Epithelial cell of proximal tubule (primary cell): ENCODE data around the gene LYST. TPM values are rescaled to one million over a fixed set of nuclear protein-coding genes. Genes with fewer than 3 reads are reported as not detected.

Experiments
- DNase-seq: peaks from one replicate; pipeline ENCODE4 v3.0.0-alpha.2; 2011; ENCODE audit warnings: low read depth
- H3K4me3 ChIP-seq: 2 replicates; pipeline ENCODE4 v1.5.1; 2011; ENCODE audit warnings: low read depth, mild to moderate bottlenecking, low read length
- total RNA-seq: library from RNA; depleted of rRNA; stranded (reverse); fragments of >200 nt; gene quantifications from 2 replicates; pipeline ENCODE4 v1.2.3, GENCODE V29; 2015
- TF ChIP-seq, protein P1 (sequence below): conservative IDR thresholded peaks from 2 replicates; pipeline ENCODE4 v1.5.1; 2012; ENCODE audit warnings: low read depth, mild to moderate bottlenecking, low read length

The LYST gene
- total RNA-seq, 1 donor from 2014 or later: 10.3 TPM

DNA sequence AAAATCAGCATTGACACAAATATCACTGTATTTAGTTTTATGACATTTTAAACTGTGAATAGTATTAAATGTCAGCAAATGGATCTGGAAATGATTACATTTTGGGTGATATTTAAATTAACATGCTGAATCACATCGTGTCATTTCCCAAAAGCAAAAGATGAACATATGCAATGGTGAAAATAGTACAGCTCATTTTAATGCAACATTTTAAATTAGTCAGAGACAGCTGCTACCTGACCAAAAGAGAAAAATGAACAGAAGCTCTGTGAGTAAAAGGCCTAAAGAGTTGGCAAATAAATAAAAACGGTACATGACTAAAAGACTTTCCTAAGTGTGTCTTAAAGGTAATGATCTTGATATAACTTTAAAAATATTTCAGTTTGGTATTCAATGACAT is 131.1 kb downstream of the LYST start:
- TF ChIP-seq, protein P1, sequence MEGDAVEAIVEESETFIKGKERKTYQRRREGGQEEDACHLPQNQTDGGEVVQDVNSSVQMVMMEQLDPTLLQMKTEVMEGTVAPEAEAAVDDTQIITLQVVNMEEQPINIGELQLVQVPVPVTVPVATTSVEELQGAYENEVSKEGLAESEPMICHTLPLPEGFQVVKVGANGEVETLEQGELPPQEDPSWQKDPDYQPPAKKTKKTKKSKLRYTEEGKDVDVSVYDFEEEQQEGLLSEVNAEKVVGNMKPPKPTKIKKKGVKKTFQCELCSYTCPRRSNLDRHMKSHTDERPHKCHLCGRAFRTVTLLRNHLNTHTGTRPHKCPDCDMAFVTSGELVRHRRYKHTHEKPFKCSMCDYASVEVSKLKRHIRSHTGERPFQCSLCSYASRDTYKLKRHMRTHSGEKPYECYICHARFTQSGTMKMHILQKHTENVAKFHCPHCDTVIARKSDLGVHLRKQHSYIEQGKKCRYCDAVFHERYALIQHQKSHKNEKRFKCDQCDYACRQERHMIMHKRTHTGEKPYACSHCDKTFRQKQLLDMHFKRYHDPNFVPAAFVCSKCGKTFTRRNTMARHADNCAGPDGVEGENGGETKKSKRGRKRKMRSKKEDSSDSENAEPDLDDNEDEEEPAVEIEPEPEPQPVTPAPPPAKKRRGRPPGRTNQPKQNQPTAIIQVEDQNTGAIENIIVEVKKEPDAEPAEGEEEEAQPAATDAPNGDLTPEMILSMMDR: no peak
- H3K4me3 ChIP-seq: no peak overlapping the region
- no peak for DNase-seq

- TF ChIP-seq, protein P1: no peak
- H3K4me3 ChIP-seq: no peak overlapping the region
- no peak for DNase-seq
Measured at GRCh38 chr1:235734335-235734734, 132.4 kb downstream of the LYST start.

DNA sequence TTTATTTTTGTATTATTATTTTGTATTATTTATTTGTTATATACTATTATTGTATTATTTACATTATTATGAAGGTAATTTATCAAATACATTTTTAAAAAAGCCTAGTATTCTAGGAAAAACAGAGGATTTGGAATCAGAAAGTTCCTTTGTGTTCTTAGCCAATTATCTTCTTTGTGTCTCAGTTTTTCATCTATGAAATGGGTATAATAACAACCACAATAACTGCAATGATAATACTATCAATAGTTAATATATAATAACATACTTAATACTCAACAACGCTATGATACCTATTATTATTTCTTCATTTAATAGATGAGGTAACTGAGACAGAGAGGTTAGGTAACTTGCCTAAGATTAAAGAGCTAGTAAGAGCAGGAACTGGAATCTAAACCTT is 136.7 kb downstream of the LYST start:
- no peak for DNase-seq
- no peak overlapping the region for H3K4me3 ChIP-seq
- TF ChIP-seq, protein P1: no peak

DNA sequence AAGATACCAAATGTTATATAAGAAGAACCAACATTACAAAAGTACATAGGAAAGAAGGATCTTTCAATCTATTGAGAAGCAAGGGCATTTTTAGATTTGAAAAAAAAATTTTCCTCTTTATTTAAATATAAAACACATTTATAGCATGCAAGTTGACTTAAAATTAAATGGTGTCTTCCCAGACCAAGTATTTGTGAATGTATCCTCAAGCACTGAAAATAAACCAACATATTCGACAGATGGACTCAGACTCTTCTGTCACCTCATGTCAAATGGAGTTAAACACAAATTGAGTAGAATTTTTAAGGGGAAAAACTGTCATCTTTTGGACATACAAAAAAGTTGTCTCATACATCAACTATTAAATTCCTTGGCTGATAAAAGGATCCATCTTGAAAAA is 140.1 kb downstream of the LYST start:
- TF ChIP-seq, protein P1: no peak
- no peak for DNase-seq
- H3K4me3 ChIP-seq: no peak overlapping the region

GRCh38 chr1:235725434-235725833 is 141.3 kb downstream of the LYST start:
- DNase-seq: no peak
- no peak overlapping the region for H3K4me3 ChIP-seq
- TF ChIP-seq, protein P1: no peak

DNA sequence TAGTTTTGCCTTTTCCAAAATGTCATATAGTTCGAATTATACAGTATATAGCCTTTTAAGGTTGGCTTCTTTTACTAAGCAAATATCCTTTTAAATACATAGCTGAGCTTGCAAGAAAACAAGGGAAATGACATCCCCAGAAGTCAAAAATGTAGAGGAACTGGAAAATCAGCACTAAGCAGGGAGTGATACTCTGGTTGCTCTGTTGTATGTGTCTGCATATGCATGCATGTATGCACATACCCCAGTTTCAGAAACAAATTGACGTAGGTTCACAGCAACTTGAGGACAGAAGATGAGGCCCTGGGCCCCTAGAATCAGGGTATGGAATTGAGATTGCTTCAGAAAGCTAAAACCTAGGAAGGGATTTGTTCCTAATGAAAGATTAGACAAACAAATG is 142.0 kb downstream of the LYST start:
- TF ChIP-seq, protein P1: no peak
- DNase-seq: no peak
- no peak overlapping the region for H3K4me3 ChIP-seq

GRCh38 chr1:235722858-235723257 is 143.8 kb downstream of the LYST start:
- DNase-seq: no peak
- TF ChIP-seq, protein P1: no peak
- H3K4me3 ChIP-seq: no peak overlapping the region
